SJCRH30 (cell line): ENCODE data around the gene CRK. TPM values are rescaled to one million over a fixed set of nuclear protein-coding genes. Genes with fewer than 3 reads are reported as not detected.
"Not testable (repeated sequence)": the region's sequence is repeated elsewhere in the genome, so short reads cannot be mapped to it uniquely, and the experiment has no call there.

Experiments
- DNase-seq, 2 experiments: peaks; one replicate each; pipeline ENCODE4 v3.0.0-alpha.2; 2015 to 2020
- H3K27ac ChIP-seq: fragments of 250-450 bp; sonication (Bioruptor Pico); 2 replicates; pipeline ENCODE4 v1.5.1; 2020; ENCODE audit warnings: mild to moderate bottlenecking, moderate library complexity
- H3K27me3 ChIP-seq: fragments of 250-450 bp; sonication (Bioruptor Pico); 2 replicates; pipeline ENCODE4 v1.5.1; 2020; ENCODE audit warnings: mild to moderate bottlenecking, moderate library complexity
- H3K36me3 ChIP-seq: fragments of 250-450 bp; sonication (Bioruptor Pico); 2 replicates; pipeline ENCODE4 v1.5.1; 2020; ENCODE audit warnings: mild to moderate bottlenecking, moderate library complexity
- H3K4me1 ChIP-seq: fragments of 250-450 bp; sonication (Bioruptor Pico); 2 replicates; pipeline ENCODE4 v1.5.1; 2020; ENCODE audit warnings: mild to moderate bottlenecking, moderate library complexity
- H3K4me3 ChIP-seq: fragments of 250-450 bp; sonication (Bioruptor Pico); 2 replicates; pipeline ENCODE4 v1.5.1; 2020; ENCODE audit warnings: mild to moderate bottlenecking, moderate library complexity
- H3K9me3 ChIP-seq: fragments of 250-450 bp; sonication (Bioruptor Pico); replicated peaks from 2 replicates; pipeline ENCODE4 v1.5.1; 2020; ENCODE audit warnings: mild to moderate bottlenecking, moderate library complexity
- total RNA-seq: library from RNA; depleted of rRNA; stranded (reverse); fragments of >200 nt; shearing (Covaris generic); gene quantifications from 2 replicates; pipeline ENCODE4 v1.2.3, GENCODE V29; 2014

The CRK gene
- total RNA-seq, 1 experiment from 2014 or later: 39.4 TPM

GRCh38 chr17:1438593-1439083, 17.4 kb downstream of the CRK start:
- no peak overlapping the region for H3K4me3 ChIP-seq
- no peaks in the 10 kb centered on the region for H3K27me3 ChIP-seq
- H3K4me1 ChIP-seq: no peaks in the 10 kb centered on the region
- no peak overlapping the region for H3K27ac ChIP-seq
- no peak for DNase-seq
- H3K36me3 ChIP-seq: peaks cover 19% of the 10 kb centered on the region
- H3K9me3 ChIP-seq: no peaks in the 10 kb centered on the region

- no peaks in the 10 kb centered on the region for H3K4me1 ChIP-seq
- DNase-seq: no peak
- H3K4me3 ChIP-seq: no peak overlapping the region
- H3K36me3 ChIP-seq: peaks cover 22% of the 10 kb centered on the region
- H3K9me3 ChIP-seq: no peaks in the 10 kb centered on the region
- H3K27me3 ChIP-seq: no peaks in the 10 kb centered on the region
- H3K27ac ChIP-seq: no peak overlapping the region
Observed at GRCh38 chr17:1435326-1435725, 20.7 kb downstream of the CRK start.

- Histone ChIP-seq H3K27ac (no peak overlapping the region), H3K4me1 (no peaks in the 10 kb centered on the region), H3K27me3 (no peaks in the 10 kb centered on the region), H3K36me3 (peaks cover 22% of the 10 kb centered on the region), H3K4me3 (no peak overlapping the region), H3K9me3 (no peaks in the 10 kb centered on the region)
- no peak for DNase-seq
Observed at GRCh38 chr17:1434150-1434549, 21.9 kb downstream of the CRK start.

GRCh38 chr17:1431631-1432104, 24.4 kb downstream of the CRK start:
- Histone ChIP-seq H3K4me1 (no peaks in the 10 kb centered on the region), H3K4me3 (no peak overlapping the region), H3K27me3 (no peaks in the 10 kb centered on the region), H3K36me3 (peaks cover 21% of the 10 kb centered on the region), H3K27ac (no peak overlapping the region), H3K9me3 (no peaks in the 10 kb centered on the region)
- DNase-seq: no peak

- Histone ChIP-seq H3K9me3 (no peaks in the 10 kb centered on the region), H3K4me3 (no peak overlapping the region), H3K27me3 (no peaks in the 10 kb centered on the region), H3K36me3 (peaks cover 9% of the 10 kb centered on the region), H3K27ac (no peak overlapping the region), H3K4me1 (no peaks in the 10 kb centered on the region)
- no peak for DNase-seq
Observed at GRCh38 chr17:1423456-1424135, 32.4 kb downstream of the CRK start.

- no peaks in the 10 kb centered on the region for H3K9me3 ChIP-seq
- no peaks in the 10 kb centered on the region for H3K27me3 ChIP-seq
- no peak overlapping the region for H3K4me3 ChIP-seq
- H3K27ac ChIP-seq: no peak overlapping the region
- H3K36me3 ChIP-seq: peaks cover 9% of the 10 kb centered on the region
- no peaks in the 10 kb centered on the region for H3K4me1 ChIP-seq
- DNase-seq: peak in 1 of 2 experiments; percentile 10
Observed at GRCh38 chr17:1422885-1423284, 33.1 kb downstream of the CRK start.

GRCh38 chr17:1421470-1421869, 34.6 kb downstream of the CRK start:
- no peak for DNase-seq
- H3K9me3 ChIP-seq: no peaks in the 10 kb centered on the region
- no peak overlapping the region for H3K27ac ChIP-seq
- no peaks in the 10 kb centered on the region for H3K27me3 ChIP-seq
- no peak overlapping the region for H3K4me3 ChIP-seq
- H3K36me3 ChIP-seq: peaks cover 9% of the 10 kb centered on the region
- no peaks in the 10 kb centered on the region for H3K4me1 ChIP-seq

GRCh38 chr17:1420981-1421380, 35.1 kb downstream of the CRK start:
- H3K27me3 ChIP-seq: no peaks in the 10 kb centered on the region
- no peak for DNase-seq
- no peak overlapping the region for H3K4me3 ChIP-seq
- no peak overlapping the region for H3K27ac ChIP-seq
- no peaks in the 10 kb centered on the region for H3K4me1 ChIP-seq
- no peaks in the 10 kb centered on the region for H3K9me3 ChIP-seq
- H3K36me3 ChIP-seq: peaks cover 9% of the 10 kb centered on the region

GRCh38 chr17:1420163-1420562, 35.9 kb downstream of the CRK start:
- Histone ChIP-seq H3K4me3 (no peak overlapping the region), H3K27me3 (no peaks in the 10 kb centered on the region), H3K36me3 (peaks cover 9% of the 10 kb centered on the region), H3K27ac (no peak overlapping the region), H3K9me3 (no peaks in the 10 kb centered on the region), H3K4me1 (no peaks in the 10 kb centered on the region)
- no peak for DNase-seq

GRCh38 chr17:1418476-1418875, 37.6 kb downstream of the CRK start:
- not testable (repeated sequence) for H3K4me1 ChIP-seq, H3K9me3 ChIP-seq, DNase-seq, H3K36me3 ChIP-seq, H3K27ac ChIP-seq, H3K27me3 ChIP-seq, H3K4me3 ChIP-seq

- peaks cover 10% of the 10 kb centered on the region; the same call in 1 of the 2 replicates for H3K4me1 ChIP-seq
Observed at GRCh38 chr17:1416414-1416813, 39.6 kb downstream of the CRK start.

GRCh38 chr17:1414634-1415033, 41.4 kb downstream of the CRK start:
- no peaks in the 10 kb centered on the region for H3K27me3 ChIP-seq
- peaks cover 10% of the 10 kb centered on the region; the same call in 1 of the 2 replicates for H3K4me1 ChIP-seq
- no peak overlapping the region for H3K27ac ChIP-seq
- no peaks in the 10 kb centered on the region for H3K36me3 ChIP-seq
- DNase-seq: peak in 1 of 2 experiments; percentile 20
- H3K4me3 ChIP-seq: no peak overlapping the region
- H3K9me3 ChIP-seq: no peaks in the 10 kb centered on the region

More at GRCh38 chr17:1416414-1416813, 39.6 kb downstream of the CRK start:
- no peak for DNase-seq
- H3K27me3 ChIP-seq: no peaks in the 10 kb centered on the region
- H3K27ac ChIP-seq: no peak overlapping the region
- H3K36me3 ChIP-seq: peaks cover 5% of the 10 kb centered on the region; the same call in 1 of the 2 replicates
- no peak overlapping the region for H3K4me3 ChIP-seq
- no peaks in the 10 kb centered on the region for H3K9me3 ChIP-seq

GRCh38 chr17:1414001-1414574, 41.9 kb downstream of the CRK start:
- Histone ChIP-seq H3K27me3 (no peaks in the 10 kb centered on the region), H3K9me3 (no peaks in the 10 kb centered on the region), H3K27ac (no peak overlapping the region), H3K36me3 (no peaks in the 10 kb centered on the region), H3K4me3 (no peak overlapping the region), H3K4me1 (peaks cover 10% of the 10 kb centered on the region; the same call in 1 of the 2 replicates)
- no peak for DNase-seq

- no peaks in the 10 kb centered on the region for H3K36me3 ChIP-seq
- H3K4me1 ChIP-seq: peaks cover 10% of the 10 kb centered on the region; the same call in 1 of the 2 replicates
- H3K4me3 ChIP-seq: no peak overlapping the region
- peak; percentile 85 to 88 for DNase-seq
- H3K27ac ChIP-seq: peak overlapping the region; percentile 9; the same call in 1 of the 2 replicates
- H3K27me3 ChIP-seq: no peaks in the 10 kb centered on the region
- H3K9me3 ChIP-seq: no peaks in the 10 kb centered on the region
Observed at GRCh38 chr17:1413281-1413791, 42.7 kb downstream of the CRK start.
